ENCODE data around the gene TMBIM1.
"Not testable (repeated sequence)": the region's sequence is repeated elsewhere in the genome, so short reads cannot be mapped to it uniquely, and the experiment has no call there.

The TMBIM1 gene

GRCh38 chr2:218319813-218320365, 27.6 kb upstream of the TMBIM1 start:
- DNase-seq (ENCODE audit: extremely low spot score, insufficient read length, low read depth) = no peak
- no peak for FAIRE-seq

GRCh38 chr2:218318241-218318640, 25.9 kb upstream of the TMBIM1 start:
- FAIRE-seq = no peak
- DNase-seq (ENCODE audit: extremely low spot score, insufficient read length, low read depth) = no peak

GRCh38 chr2:218317835-218318234, 25.5 kb upstream of the TMBIM1 start:
- FAIRE-seq = no peak

GRCh38 chr2:218317303-218317630, 25.0 kb upstream of the TMBIM1 start:
- DNase-seq (ENCODE audit: extremely low spot score, insufficient read length, low read depth) (no peak), FAIRE-seq (no peak)

More at GRCh38 chr2:218317835-218318234, 25.5 kb upstream of the TMBIM1 start:
- no peak for DNase-seq (ENCODE audit: extremely low spot score, insufficient read length, low read depth)

DNA sequence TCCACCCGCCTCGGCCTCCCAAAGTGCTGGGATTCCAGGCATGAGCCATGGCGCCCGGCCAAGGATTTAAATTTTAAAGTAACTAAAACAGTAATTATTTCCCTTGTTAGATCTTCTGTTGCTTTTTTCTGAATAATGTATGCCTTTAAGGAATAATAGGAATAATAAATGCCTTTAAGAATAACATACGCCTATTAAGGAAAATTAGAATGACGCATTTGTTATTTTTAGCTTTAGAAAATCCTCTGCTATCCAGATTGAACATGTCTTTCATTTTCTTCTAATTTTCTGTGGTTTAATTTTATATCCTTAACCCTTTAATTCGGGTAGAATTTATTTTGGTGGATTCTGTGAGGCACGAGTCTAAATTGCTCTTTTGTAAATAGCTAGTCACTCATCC, 23.1 kb upstream of the TMBIM1 start:
- no peak for FAIRE-seq
- DNase-seq (ENCODE audit: extremely low spot score, insufficient read length, low read depth) = no peak

- not testable (repeated sequence) for DNase-seq (ENCODE audit: extremely low spot score, insufficient read length, low read depth); FAIRE-seq
Measured at GRCh38 chr2:218314764-218315163, 22.5 kb upstream of the TMBIM1 start.

GRCh38 chr2:218313356-218313755, 21.1 kb upstream of the TMBIM1 start:
- no peak for DNase-seq (ENCODE audit: extremely low spot score, insufficient read length, low read depth)
- no peak for FAIRE-seq

DNA sequence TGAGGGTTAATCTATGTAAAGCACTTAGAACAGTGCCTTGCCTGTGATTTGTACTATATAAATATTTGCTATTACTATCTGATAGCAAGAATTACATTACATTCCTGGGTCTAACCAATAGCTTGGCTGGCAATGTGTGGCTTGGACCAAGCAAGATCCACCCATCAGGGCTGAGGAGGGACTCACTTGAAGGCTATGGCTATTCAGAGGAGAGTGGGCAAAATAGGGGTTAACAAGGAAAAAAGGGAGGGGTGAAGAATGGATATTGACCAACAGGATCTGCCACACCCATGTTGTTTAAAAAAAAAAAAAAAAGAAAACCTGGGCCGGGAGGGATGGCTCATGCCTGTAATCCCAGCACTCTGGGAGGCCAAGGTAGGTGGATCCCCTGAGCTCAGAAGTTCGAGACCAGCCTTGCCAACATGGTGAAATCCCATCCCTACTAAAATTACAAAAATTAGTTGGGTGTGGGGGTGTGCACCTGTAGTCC, 20.0 kb upstream of the TMBIM1 start:
- no peak for DNase-seq (ENCODE audit: extremely low spot score, insufficient read length, low read depth)
- no peak for FAIRE-seq

DNA sequence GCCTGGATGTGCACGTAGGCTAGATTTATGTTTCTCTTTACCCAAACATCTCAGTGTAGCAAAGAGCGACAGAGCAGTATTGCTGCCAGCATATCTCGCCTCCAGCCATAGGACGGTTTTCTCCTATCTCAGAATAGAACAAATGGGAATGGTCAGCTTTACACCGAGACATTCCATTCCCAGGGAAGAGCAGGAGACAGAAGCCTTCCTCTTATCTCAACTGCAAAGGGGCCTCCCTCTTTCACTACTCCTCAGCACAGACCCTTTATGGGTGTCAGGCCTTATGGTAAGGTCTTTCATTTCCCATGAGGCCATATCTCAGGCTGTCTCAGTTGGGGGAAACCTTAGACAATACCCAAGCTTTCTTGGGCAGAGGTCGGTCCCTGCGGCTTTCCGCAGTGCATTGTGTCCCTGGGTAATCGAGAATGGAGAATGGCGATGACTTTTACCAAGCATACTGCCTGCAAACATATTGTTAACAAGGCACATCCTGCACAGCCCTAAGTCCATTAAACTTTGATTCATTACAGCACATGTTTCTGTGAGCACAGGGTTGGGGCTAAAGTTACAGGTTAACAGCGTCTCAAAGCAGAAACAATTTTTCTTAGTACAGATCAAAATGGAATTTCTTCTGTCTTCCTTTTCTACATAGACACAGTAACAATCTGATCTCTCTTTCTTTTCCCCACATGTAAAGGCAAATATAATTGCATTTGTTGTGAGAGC, 19.4 kb upstream of the TMBIM1 start:
- not testable (repeated sequence) for DNase-seq (ENCODE audit: extremely low spot score, insufficient read length, low read depth); FAIRE-seq

- no peak for DNase-seq (ENCODE audit: extremely low spot score, insufficient read length, low read depth)
- FAIRE-seq = no peak
Measured at GRCh38 chr2:218310853-218311540, 18.7 kb upstream of the TMBIM1 start.

DNA sequence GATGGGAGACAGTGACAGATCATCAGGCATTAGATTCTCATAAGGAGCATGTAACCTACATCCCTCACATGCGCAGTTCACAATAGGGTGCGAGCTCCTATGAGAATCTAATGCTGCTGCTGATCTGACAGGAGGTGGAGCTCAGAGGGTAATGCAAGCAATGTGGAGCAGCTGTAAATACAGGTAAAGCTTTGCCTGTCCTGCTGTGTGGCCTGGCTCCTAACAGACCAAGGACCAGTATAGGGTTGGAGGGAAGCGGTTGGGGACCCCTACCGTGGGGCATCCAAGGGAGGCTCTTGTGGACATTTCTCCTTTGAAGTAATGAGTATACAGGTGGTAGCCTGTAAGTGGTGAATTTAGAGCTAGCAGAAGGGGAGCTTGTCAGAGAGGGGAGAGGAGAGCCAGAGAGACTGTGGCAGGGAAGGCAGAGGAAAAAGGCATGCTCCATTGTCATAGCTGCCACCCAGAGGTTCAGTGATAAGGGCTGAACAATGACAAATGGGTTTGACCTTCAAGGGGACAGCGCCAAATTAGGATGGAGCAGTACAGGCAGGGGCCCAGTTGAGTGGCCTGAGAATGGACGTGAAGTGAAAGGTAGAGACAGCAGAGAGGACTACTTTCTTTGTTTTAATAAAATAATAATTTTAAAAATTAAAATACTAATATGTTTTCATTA, 15.2 kb upstream of the TMBIM1 start:
- no peak for FAIRE-seq
- DNase-seq (ENCODE audit: extremely low spot score, insufficient read length, low read depth) = no peak

DNA sequence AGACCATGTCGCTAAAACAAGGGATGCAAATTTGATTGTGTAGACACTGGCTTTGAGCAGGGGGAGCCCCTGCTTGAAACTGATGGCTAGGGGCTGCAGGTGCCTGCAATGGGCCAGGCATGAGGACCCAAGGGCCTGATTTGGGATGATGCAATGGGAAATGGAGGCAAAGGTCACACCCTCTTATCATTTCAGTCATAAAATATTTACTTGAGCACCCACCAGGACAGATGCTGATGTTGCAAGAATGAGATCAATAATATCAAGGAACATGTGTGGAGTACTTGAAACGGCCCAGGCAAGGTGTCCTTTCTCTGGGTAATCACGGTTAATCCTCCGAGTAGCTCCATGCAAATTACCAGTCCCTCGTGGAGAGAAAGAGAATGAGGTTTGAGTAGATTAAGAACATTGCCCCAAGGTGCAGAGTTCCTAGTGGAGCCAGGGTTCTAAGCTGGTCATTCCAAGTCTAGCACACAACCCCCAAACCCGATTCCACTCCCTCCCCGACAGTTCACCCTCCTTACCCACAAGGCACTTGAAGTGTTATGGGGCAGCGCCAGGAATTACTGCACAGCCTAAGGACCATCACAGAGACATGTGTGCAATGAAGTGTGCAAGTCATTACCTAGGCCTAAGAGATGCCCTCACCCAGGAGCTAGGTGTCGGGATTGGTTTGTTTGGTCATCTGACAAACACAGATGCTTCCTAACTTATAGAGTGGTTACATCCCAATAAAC, 14.0 kb upstream of the TMBIM1 start:
- FAIRE-seq = no peak
- DNase-seq (ENCODE audit: extremely low spot score, insufficient read length, low read depth) = no peak

- no peak for FAIRE-seq
- no peak for DNase-seq (ENCODE audit: extremely low spot score, insufficient read length, low read depth)
Measured at GRCh38 chr2:218305383-218305782, 13.1 kb upstream of the TMBIM1 start.

DNA sequence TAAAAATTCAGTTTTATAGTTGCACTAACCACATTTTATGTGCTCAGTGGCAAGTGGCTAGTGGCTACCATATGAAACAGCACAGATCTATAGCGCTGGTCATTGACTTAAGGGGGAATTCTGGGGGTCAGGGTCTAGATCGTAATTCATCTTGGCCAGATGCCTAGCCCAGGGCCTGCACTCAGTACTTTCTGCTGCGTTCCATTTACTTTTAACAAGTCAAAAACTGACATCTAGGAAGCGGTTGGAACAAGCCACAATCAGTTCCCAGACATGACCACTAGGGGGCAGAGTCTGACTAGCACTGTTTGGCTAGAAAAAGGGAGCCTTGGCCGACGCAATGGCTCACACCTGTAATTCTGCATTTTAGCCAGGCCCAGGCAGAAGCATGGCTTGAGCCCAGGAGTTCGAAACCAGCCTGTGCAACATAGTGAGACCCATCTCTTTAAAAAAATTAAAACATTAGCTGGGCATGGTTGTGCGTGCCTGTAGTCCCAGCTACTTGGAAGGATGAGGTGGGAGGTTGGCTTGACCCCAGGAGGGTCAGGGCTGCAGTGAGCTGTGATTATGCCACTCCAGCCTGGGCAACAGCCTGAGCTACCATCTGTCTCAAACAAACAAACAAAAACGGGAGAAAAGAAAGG, 9.0 kb upstream of the TMBIM1 start:
- peak; percentile 96 for FAIRE-seq
- no peak for DNase-seq (ENCODE audit: extremely low spot score, insufficient read length, low read depth)

GRCh38 chr2:218300141-218300540, 7.8 kb upstream of the TMBIM1 start:
- no peak for FAIRE-seq
- no peak for DNase-seq (ENCODE audit: extremely low spot score, insufficient read length, low read depth)

DNA sequence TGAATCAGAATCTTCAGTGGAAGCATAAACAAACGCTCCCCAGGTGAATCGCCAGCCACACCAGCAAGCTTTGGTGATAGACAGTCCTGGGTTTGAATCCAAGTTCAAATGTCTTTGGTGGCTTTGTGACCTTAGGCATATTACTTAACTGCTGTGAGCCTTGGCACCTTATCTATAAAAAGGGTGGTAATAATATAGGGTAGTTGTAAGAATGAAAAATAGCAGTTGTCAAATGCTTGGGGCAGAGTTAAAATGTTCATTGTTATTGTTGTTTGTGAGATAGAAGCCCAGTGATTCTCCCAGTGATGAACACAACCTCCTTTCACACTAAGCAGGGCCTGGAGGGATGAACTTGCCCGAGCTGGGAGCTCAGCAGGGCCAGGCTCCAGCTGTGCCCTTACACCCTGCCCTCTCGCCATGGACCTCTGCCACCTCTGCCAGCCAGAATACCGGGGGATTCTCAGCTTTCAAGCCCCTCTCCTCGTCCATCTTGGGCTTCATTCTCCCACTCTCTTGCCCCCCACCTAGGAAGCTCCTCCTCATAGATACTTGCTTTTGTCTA, 6.1 kb upstream of the TMBIM1 start:
- no peak for DNase-seq (ENCODE audit: extremely low spot score, insufficient read length, low read depth)
- no peak for FAIRE-seq

- DNase-seq (ENCODE audit: extremely low spot score, insufficient read length, low read depth) (no peak), FAIRE-seq (no peak)
Measured at GRCh38 chr2:218296847-218297246, 4.5 kb upstream of the TMBIM1 start.

DNA sequence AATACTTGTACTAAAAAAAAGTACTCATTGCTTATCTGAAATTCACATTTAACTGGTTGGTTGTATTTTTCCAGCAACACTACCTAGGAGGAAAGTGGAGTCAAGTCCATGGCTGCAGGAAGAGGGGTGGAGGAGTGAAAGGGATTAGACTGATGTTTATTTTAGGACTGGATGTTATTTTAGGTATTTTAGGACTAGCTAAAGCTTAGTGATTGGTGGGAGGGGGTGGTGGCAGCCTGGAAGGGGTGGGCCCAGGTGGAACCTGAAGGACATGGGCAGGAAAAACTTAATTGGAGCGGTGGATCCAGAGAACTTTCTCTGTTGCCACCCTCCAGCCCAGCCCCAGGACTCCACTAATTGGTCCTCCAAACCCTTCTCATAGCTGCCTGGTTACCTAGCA, 3.9 kb upstream of the TMBIM1 start:
- no peak for DNase-seq (ENCODE audit: extremely low spot score, insufficient read length, low read depth)
- FAIRE-seq = no peak

DNA sequence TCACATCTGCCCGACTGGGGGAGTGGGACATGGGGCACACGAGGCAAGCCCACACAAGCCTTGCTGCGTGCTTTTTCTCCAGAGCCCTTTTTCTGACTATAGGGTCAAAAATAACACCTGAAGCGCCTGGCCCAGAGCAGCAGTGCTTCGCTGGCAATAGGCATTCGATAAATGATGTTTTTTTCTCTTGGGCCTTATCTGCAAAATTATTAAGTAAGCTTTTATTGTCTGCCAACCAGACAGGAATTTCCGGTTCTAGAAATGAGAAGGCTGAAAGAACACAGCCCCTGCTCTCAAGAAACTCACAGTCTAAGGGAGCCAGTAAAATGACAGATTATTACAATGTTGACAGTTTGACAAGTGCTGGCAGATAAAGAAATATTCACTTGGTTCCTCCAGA, 2.7 kb upstream of the TMBIM1 start:
- DNase-seq (ENCODE audit: extremely low spot score, insufficient read length, low read depth) (no peak), FAIRE-seq (no peak)

Data from GM18507 (cell line).